Nephron progenitor cell (in vitro differentiated cells): ENCODE results near the gene RPS19BP1.

Source experiments
- DNase-seq: peaks from one replicate; pipeline ENCODE4 v3.0.0; 2021
- H3K27ac Mint-ChIP-seq: 2 replicates; pipeline ENCODE4 v1.8.0; 2021; ENCODE audit warnings: mild to moderate bottlenecking, moderate library complexity, mixed read lengths
- H3K27me3 Mint-ChIP-seq: 2 replicates; pipeline ENCODE4 v1.8.0; 2021; ENCODE audit warnings: mild to moderate bottlenecking, low read depth, mixed read lengths; ENCODE audit not compliant: poor library complexity
- H3K36me3 Mint-ChIP-seq: 2 replicates; pipeline ENCODE4 v1.8.0; 2021; ENCODE audit warnings: low read depth, mixed read lengths
- H3K4me1 Mint-ChIP-seq: 2 replicates; pipeline ENCODE4 v1.8.0; 2021; ENCODE audit warnings: mixed read lengths
- H3K4me3 Mint-ChIP-seq: 2 replicates; pipeline ENCODE4 v1.8.0; 2021; ENCODE audit warnings: mild to moderate bottlenecking, moderate library complexity, mixed read lengths
- H3K9me3 Mint-ChIP-seq: 2 replicates; pipeline ENCODE4 v1.8.0; 2021; ENCODE audit warnings: mild to moderate bottlenecking, moderate library complexity, mixed read lengths
- TF ChIP-seq, protein P1 (sequence below): fragments of 200-600 bp; sonication (generic); IDR thresholded peaks from 2 replicates; pipeline ENCODE4 v1.5.0; 2021; ENCODE audit warnings: antibody characterized with exemption

The RPS19BP1 gene

DNA sequence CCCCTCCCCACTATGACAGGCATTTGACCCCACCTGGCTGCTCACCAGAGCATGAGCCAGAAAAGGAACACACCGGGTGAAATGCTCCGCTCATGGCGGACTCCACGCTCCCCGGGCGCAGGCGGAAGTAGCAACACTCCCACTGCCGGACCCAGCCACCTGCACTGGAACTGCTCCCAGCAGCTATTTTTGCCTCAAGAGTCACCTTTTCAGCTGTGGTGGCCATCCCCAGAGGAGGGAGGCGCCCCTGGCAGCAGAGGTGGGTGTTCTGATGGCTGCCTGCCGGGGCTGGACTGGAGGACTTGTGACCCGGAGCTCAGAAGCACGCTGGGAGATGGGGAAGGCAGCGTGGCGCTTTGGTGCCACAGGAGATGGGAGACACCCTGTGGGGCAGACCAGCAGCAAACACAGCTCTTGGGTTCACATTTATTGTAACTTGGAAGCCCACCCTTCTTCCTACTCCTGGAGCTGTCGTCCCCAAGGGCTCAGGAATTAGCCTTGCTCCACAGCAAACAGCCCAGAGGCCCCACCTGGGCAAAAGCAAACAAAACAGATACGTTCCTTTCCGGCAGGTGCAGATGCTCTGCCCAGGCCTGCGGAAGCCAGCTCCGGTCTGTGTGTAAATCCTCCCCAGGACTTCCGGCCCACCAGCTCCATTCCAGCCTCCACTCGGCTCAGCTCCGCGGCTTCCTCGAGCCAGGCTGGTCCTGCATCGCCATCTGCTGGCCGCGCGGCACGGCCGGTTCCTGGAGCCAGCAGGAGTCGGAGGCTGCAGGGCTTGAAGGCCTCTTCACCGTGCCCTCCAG is 3.7 kb downstream of the RPS19BP1 start:
- Mint-ChIP-seq H3K4me3 (peak overlapping the region; percentile 30), H3K36me3 (peaks cover 33% of the 10 kb centered on the region), H3K9me3 (no peaks in the 10 kb centered on the region), H3K27ac (peak overlapping the region; percentile 86), H3K4me1 (peaks cover 85% of the 10 kb centered on the region), H3K27me3 (peaks cover 3% of the 10 kb centered on the region)
- TF ChIP-seq, protein P1, sequence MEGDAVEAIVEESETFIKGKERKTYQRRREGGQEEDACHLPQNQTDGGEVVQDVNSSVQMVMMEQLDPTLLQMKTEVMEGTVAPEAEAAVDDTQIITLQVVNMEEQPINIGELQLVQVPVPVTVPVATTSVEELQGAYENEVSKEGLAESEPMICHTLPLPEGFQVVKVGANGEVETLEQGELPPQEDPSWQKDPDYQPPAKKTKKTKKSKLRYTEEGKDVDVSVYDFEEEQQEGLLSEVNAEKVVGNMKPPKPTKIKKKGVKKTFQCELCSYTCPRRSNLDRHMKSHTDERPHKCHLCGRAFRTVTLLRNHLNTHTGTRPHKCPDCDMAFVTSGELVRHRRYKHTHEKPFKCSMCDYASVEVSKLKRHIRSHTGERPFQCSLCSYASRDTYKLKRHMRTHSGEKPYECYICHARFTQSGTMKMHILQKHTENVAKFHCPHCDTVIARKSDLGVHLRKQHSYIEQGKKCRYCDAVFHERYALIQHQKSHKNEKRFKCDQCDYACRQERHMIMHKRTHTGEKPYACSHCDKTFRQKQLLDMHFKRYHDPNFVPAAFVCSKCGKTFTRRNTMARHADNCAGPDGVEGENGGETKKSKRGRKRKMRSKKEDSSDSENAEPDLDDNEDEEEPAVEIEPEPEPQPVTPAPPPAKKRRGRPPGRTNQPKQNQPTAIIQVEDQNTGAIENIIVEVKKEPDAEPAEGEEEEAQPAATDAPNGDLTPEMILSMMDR: peak; percentile 98
- DNase-seq: peak; percentile 93

DNA sequence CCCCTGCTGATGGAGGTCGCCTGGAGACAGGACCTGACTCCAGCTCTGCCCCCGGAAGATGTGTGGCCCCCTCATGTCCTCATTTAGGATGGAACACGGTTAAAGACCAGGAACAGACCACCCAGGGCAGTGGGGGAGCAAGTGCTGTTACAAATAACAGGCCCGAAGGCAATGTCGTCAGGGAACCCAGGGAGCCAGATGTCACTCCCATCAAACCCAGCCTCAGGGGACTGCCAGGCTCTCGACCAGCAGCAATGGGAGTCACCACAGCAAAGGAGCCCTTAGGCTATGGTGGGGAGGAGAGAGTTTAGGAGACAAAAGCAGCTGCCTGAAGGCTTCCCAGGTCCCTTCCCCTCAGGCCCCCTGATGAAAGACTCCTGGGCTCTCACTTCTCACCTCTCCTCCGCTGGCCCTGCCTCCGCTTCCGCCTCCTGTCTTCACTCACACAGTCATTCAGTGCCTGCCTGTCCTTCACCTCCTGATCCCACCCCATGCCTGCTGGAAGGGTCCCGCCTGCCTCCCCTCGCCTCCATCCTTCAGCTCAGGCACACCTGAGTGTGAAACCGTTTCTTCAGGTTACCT is 4.4 kb downstream of the RPS19BP1 start:
- Mint-ChIP-seq H3K4me1 (peaks cover 86% of the 10 kb centered on the region), H3K9me3 (no peaks in the 10 kb centered on the region), H3K27ac (peak overlapping the region; percentile 86), H3K4me3 (no peak overlapping the region), H3K36me3 (peaks cover 36% of the 10 kb centered on the region), H3K27me3 (peaks cover 4% of the 10 kb centered on the region)
- TF ChIP-seq, protein P1: no peak
- no peak for DNase-seq

DNA sequence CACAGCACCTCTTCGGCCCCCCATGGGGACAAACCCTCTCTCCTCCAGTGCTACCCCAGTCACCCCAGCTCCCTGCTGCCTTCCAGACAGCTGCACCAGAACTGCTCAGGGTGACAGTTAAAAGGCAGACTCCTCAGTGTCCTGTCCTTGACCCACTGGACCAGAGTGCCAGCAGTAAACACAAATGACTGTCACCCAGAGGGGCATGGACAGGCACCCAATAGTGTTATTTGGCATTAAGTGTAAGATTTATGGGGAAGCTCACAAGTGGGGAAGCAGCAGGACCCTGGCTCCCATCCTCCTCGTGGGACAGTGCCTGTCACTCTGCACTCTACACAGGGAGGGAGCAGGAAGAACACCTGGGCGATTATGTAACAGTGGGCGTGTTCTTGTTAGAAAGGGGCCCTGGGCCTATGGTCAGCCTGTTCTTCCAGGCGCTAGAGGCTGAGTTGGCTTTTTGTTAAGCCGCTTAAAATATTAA is 5.0 kb downstream of the RPS19BP1 start:
- H3K9me3 Mint-ChIP-seq: no peaks in the 10 kb centered on the region
- H3K4me3 Mint-ChIP-seq: no peak overlapping the region
- DNase-seq: no peak
- peaks cover 43% of the 10 kb centered on the region for H3K36me3 Mint-ChIP-seq
- peak overlapping the region; percentile 34 for H3K27ac Mint-ChIP-seq
- peaks cover 7% of the 10 kb centered on the region for H3K27me3 Mint-ChIP-seq
- TF ChIP-seq, protein P1: no peak
- peaks cover 88% of the 10 kb centered on the region for H3K4me1 Mint-ChIP-seq

DNA sequence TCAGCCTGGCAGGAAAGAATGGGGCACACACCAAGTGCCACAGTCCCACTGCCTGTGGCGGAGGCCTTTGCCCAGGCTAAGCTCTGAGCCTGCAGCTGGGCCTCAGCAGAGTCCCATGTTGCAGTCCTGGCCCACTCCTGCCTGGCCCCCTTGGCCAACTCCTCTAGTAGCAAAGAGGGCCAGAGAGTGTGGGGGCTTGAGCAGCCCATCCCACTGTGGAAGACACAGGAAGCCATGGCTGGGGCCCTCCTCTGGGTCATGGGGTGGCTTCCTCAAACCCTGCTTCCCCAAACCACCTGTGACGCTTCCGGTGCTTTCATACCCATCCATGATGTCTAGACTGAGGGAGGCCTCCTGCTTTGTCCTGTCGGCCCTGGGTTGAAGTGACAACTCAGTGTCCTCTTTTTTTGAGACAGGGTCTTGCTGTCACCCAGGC is 5.8 kb downstream of the RPS19BP1 start:
- H3K27ac Mint-ChIP-seq: peak overlapping the region; percentile 34
- H3K27me3 Mint-ChIP-seq: peaks cover 7% of the 10 kb centered on the region
- H3K4me1 Mint-ChIP-seq: peaks cover 91% of the 10 kb centered on the region
- DNase-seq: no peak
- H3K4me3 Mint-ChIP-seq: no peak overlapping the region
- no peaks in the 10 kb centered on the region for H3K9me3 Mint-ChIP-seq
- H3K36me3 Mint-ChIP-seq: peaks cover 50% of the 10 kb centered on the region
- TF ChIP-seq, protein P1: no peak

DNA sequence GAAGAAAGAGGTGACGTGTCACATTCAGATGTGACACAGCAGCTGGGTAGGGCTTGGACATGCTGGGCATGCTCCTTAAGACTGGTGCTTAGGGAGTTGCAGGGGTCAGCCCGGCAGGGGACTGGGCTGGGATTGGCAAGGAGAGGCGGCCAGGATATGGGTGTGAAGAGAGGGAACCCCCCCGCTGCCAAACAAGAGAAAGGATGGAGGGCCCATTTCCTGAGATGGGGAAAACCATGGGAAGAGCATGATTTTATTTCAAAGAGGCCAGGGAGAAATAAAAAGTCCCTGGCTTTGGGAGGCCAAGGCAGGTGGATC is 6.9 kb downstream of the RPS19BP1 start:
- TF ChIP-seq, protein P1: no peak
- peaks cover 5% of the 10 kb centered on the region for H3K27me3 Mint-ChIP-seq
- peaks cover 86% of the 10 kb centered on the region for H3K4me1 Mint-ChIP-seq
- H3K9me3 Mint-ChIP-seq: no peaks in the 10 kb centered on the region
- no peak for DNase-seq
- H3K4me3 Mint-ChIP-seq: no peak overlapping the region
- H3K36me3 Mint-ChIP-seq: peaks cover 48% of the 10 kb centered on the region
- peak overlapping the region; percentile 89 for H3K27ac Mint-ChIP-seq
